H1 (cell line): ENCODE measurements around the gene MRRF. TPM values are rescaled to one million over a fixed set of nuclear protein-coding genes. Genes with fewer than 3 reads are reported as not detected.

Source experiments
- polyA plus RNA-seq, 7 experiments: library from polyadenylated mRNA; depleted of rRNA in 3 of 7; stranded (reverse) in 5 of 7; unstranded in 2 of 7; fragments of >200 nt in 5 of 7; fragments of 200-250 nt in 2 of 7; gene quantifications; 1 replicate in 5 of 7; 2 replicates in 1 of 7; 4 replicates in 1 of 7; pipeline versions ENCODE4 v1.2.1 to v1.2.3, GENCODE V29; 2011 to 2013; ENCODE audit warnings: missing spikeins in 2 of 7, mixed read lengths in 2 of 7
- total RNA-seq: library from RNA; stranded (reverse); fragmentation: NEBNext Ultra II Directional; extraction: Animal tissue kit (Norgen Biotek cat#: 25700); gene quantifications from 2 replicates; pipeline ENCODE4 v1.2.1, GENCODE V29; 2021
- TF ChIP-seq, protein P1 (sequence below): fragments of 300-600 bp; sonication (generic); IDR thresholded peaks from 2 replicates; pipeline ENCODE4 v1.7.1; 2012; ENCODE audit warnings: low read length, moderate library complexity, mild to moderate bottlenecking, inconsistent platforms; ENCODE audit not compliant: insufficient replicate concordance

The MRRF gene
- total and polyA plus RNA-seq, 2 of the 8 experiments (the other 6 are each of a cell fraction or from before 2014, with no cell fraction given), result 29.4 to 47.8 TPM

- TF ChIP-seq, protein P1, sequence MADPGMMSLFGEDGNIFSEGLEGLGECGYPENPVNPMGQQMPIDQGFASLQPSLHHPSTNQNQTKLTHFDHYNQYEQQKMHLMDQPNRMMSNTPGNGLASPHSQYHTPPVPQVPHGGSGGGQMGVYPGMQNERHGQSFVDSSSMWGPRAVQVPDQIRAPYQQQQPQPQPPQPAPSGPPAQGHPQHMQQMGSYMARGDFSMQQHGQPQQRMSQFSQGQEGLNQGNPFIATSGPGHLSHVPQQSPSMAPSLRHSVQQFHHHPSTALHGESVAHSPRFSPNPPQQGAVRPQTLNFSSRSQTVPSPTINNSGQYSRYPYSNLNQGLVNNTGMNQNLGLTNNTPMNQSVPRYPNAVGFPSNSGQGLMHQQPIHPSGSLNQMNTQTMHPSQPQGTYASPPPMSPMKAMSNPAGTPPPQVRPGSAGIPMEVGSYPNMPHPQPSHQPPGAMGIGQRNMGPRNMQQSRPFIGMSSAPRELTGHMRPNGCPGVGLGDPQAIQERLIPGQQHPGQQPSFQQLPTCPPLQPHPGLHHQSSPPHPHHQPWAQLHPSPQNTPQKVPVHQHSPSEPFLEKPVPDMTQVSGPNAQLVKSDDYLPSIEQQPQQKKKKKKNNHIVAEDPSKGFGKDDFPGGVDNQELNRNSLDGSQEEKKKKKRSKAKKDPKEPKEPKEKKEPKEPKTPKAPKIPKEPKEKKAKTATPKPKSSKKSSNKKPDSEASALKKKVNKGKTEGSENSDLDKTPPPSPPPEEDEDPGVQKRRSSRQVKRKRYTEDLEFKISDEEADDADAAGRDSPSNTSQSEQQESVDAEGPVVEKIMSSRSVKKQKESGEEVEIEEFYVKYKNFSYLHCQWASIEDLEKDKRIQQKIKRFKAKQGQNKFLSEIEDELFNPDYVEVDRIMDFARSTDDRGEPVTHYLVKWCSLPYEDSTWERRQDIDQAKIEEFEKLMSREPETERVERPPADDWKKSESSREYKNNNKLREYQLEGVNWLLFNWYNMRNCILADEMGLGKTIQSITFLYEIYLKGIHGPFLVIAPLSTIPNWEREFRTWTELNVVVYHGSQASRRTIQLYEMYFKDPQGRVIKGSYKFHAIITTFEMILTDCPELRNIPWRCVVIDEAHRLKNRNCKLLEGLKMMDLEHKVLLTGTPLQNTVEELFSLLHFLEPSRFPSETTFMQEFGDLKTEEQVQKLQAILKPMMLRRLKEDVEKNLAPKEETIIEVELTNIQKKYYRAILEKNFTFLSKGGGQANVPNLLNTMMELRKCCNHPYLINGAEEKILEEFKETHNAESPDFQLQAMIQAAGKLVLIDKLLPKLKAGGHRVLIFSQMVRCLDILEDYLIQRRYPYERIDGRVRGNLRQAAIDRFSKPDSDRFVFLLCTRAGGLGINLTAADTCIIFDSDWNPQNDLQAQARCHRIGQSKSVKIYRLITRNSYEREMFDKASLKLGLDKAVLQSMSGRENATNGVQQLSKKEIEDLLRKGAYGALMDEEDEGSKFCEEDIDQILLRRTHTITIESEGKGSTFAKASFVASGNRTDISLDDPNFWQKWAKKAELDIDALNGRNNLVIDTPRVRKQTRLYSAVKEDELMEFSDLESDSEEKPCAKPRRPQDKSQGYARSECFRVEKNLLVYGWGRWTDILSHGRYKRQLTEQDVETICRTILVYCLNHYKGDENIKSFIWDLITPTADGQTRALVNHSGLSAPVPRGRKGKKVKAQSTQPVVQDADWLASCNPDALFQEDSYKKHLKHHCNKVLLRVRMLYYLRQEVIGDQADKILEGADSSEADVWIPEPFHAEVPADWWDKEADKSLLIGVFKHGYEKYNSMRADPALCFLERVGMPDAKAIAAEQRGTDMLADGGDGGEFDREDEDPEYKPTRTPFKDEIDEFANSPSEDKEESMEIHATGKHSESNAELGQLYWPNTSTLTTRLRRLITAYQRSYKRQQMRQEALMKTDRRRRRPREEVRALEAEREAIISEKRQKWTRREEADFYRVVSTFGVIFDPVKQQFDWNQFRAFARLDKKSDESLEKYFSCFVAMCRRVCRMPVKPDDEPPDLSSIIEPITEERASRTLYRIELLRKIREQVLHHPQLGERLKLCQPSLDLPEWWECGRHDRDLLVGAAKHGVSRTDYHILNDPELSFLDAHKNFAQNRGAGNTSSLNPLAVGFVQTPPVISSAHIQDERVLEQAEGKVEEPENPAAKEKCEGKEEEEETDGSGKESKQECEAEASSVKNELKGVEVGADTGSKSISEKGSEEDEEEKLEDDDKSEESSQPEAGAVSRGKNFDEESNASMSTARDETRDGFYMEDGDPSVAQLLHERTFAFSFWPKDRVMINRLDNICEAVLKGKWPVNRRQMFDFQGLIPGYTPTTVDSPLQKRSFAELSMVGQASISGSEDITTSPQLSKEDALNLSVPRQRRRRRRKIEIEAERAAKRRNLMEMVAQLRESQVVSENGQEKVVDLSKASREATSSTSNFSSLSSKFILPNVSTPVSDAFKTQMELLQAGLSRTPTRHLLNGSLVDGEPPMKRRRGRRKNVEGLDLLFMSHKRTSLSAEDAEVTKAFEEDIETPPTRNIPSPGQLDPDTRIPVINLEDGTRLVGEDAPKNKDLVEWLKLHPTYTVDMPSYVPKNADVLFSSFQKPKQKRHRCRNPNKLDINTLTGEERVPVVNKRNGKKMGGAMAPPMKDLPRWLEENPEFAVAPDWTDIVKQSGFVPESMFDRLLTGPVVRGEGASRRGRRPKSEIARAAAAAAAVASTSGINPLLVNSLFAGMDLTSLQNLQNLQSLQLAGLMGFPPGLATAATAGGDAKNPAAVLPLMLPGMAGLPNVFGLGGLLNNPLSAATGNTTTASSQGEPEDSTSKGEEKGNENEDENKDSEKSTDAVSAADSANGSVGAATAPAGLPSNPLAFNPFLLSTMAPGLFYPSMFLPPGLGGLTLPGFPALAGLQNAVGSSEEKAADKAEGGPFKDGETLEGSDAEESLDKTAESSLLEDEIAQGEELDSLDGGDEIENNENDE, result no peak
Measured at GRCh38 chr9:122332083-122332482, 67.4 kb downstream of the MRRF start (continued).
